H1 (cell line): ENCODE measurements around the gene NOS3. TPM values are rescaled to one million over a fixed set of nuclear protein-coding genes. Genes with fewer than 3 reads are reported as not detected.

Source experiments
- CHD7 ChIP-seq: fragments of 300-600 bp; sonication (generic); IDR thresholded peaks from 2 replicates; pipeline ENCODE4 v1.7.1; 2012; ENCODE audit warnings: low read length, moderate library complexity, mild to moderate bottlenecking, inconsistent platforms; ENCODE audit not compliant: insufficient replicate concordance
- GABPA ChIP-seq: IDR thresholded peaks from 2 replicates; pipeline ENCODE4 v1.6.1; 2011; ENCODE audit warnings: mild to moderate bottlenecking, low read length, moderate library complexity, borderline replicate concordance; ENCODE audit not compliant: insufficient read depth
- HDAC2 ChIP-seq, 2 experiments: fragments of 300-600 bp in 1 of 2; sonication (generic) in 1 of 2; IDR thresholded peaks; 2 replicates each; pipeline ENCODE4 v1.6.1; 2011 to 2012; ENCODE audit warnings: low read depth in 2 of 2, low read length in 2 of 2, mild to moderate bottlenecking in 2 of 2, moderate library complexity in 2 of 2, borderline replicate concordance in 1 of 2, inconsistent platforms in 1 of 2
- NANOG ChIP-seq: IDR thresholded peaks from 2 replicates; pipeline ENCODE4 v1.6.1; 2011; ENCODE audit warnings: low read length, low read depth, mild to moderate bottlenecking, inconsistent platforms; ENCODE audit not compliant: insufficient read depth, poor library complexity, severe bottlenecking
- SAP30 ChIP-seq: fragments of 300-600 bp; sonication (generic); IDR thresholded peaks from 2 replicates; pipeline ENCODE4 v1.7.1; 2012; ENCODE audit warnings: low read length, moderate library complexity, mild to moderate bottlenecking, inconsistent platforms; ENCODE audit not compliant: insufficient read depth, insufficient replicate concordance
- polyA plus RNA-seq, 7 experiments: library from polyadenylated mRNA; depleted of rRNA in 3 of 7; stranded (reverse) in 5 of 7; unstranded in 2 of 7; fragments of >200 nt in 5 of 7; fragments of 200-250 nt in 2 of 7; gene quantifications; 1 replicate in 5 of 7; 2 replicates in 1 of 7; 4 replicates in 1 of 7; pipeline versions ENCODE4 v1.2.1 to v1.2.3, GENCODE V29; 2011 to 2013; ENCODE audit warnings: missing spikeins in 2 of 7, mixed read lengths in 2 of 7
- total RNA-seq: library from RNA; stranded (reverse); fragmentation: NEBNext Ultra II Directional; extraction: Animal tissue kit (Norgen Biotek cat#: 25700); gene quantifications from 2 replicates; pipeline ENCODE4 v1.2.1, GENCODE V29; 2021

Gene NOS3
- total and polyA plus RNA-seq, 2 of the 8 experiments (the other 6 are each of a cell fraction or from before 2014, with no cell fraction given): 4.4 to 16.2 TPM

- TF ChIP-seq CHD7 (no peak), NANOG (no peak), GABPA (no peak), HDAC2 (IDR thresholded peaks at IDR 0.05; ENCODE audit: borderline replicate concordance in 1 of 2, low read depth in 2 of 2, low read length in 2 of 2) (no peak), SAP30 (no peak)
Measured at GRCh38 chr7:151039850-151040548, 49.2 kb downstream of the NOS3 start (continued).
